H1 (cell line): Measurements from ENCODE around the gene ABCC2. TPM values are rescaled to one million over a fixed set of nuclear protein-coding genes. Genes with fewer than 3 reads are reported as not detected.

Source experiments
- NRF1 ChIP-seq: IDR thresholded peaks from 2 replicates; pipeline ENCODE4 v1.6.1; 2011; ENCODE audit warnings: mild to moderate bottlenecking, low read depth, low read length, improper control_type of control experiment
- polyA plus RNA-seq, 7 experiments: library from polyadenylated mRNA; depleted of rRNA in 3 of 7; stranded (reverse) in 5 of 7; unstranded in 2 of 7; fragments of >200 nt in 5 of 7; fragments of 200-250 nt in 2 of 7; gene quantifications; 1 replicate in 5 of 7; 2 replicates in 1 of 7; 4 replicates in 1 of 7; pipeline versions ENCODE4 v1.2.1 to v1.2.3, GENCODE V29; 2011 to 2013; ENCODE audit warnings: missing spikeins in 2 of 7, mixed read lengths in 2 of 7
- total RNA-seq: library from RNA; stranded (reverse); fragmentation: NEBNext Ultra II Directional; extraction: Animal tissue kit (Norgen Biotek cat#: 25700); gene quantifications from 2 replicates; pipeline ENCODE4 v1.2.1, GENCODE V29; 2021
- TF ChIP-seq, protein P1 (sequence below), 3 experiments: IDR thresholded peaks; 1 replicate in 2 of 3; 2 replicates in 1 of 3; pipeline versions ENCODE4 v1.5.1 to v1.6.1; 2011; ENCODE audit warnings: low read length in 3 of 3, mild to moderate bottlenecking in 3 of 3, inconsistent platforms in 2 of 3, low read depth in 1 of 3, moderate library complexity in 1 of 3; ENCODE audit not compliant: insufficient read depth in 1 of 3; ENCODE audit errors: control extremely low read depth in 1 of 3

The ABCC2 gene
- total and polyA plus RNA-seq, 2 of the 8 experiments (the other 6 are each of a cell fraction or from before 2014, with no cell fraction given), result 0.74 to 1.1 TPM

DNA sequence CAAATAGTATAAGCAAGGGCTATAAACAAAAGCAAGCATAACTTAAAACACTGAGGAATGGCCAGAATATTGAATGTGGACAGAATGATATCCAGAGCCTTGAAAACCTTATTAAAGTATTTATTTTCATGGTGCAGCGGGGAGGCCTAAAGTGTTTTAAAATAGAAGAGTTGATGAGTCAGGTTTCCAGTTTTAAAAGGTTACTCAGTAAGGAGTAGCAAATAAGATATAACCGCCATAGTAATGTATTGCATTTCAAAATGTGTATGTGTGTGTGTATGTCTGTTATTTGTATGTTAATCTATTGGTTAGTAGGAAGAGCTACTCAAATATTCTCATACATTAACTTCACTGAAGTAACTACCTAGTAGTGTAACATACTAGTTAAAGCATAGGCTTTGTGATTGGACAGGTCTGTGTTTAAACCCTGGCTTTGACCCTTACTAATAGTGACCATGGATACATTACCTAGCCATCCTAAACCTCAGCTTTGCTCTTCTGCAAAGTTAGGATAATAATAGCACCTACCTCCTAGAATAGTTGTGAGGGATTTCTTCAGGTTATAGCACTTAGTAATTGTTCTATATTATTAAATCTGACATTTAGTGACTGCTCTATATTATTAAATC is 33.5 kb upstream of the ABCC2 start (continued):
- no peak for TF ChIP-seq NRF1
- TF ChIP-seq, protein P1, sequence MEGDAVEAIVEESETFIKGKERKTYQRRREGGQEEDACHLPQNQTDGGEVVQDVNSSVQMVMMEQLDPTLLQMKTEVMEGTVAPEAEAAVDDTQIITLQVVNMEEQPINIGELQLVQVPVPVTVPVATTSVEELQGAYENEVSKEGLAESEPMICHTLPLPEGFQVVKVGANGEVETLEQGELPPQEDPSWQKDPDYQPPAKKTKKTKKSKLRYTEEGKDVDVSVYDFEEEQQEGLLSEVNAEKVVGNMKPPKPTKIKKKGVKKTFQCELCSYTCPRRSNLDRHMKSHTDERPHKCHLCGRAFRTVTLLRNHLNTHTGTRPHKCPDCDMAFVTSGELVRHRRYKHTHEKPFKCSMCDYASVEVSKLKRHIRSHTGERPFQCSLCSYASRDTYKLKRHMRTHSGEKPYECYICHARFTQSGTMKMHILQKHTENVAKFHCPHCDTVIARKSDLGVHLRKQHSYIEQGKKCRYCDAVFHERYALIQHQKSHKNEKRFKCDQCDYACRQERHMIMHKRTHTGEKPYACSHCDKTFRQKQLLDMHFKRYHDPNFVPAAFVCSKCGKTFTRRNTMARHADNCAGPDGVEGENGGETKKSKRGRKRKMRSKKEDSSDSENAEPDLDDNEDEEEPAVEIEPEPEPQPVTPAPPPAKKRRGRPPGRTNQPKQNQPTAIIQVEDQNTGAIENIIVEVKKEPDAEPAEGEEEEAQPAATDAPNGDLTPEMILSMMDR (IDR thresholded peaks at IDR 0.05; ENCODE audit: control extremely low read depth in 1 of 3, insufficient read depth in 1 of 3, low read depth in 1 of 3, low read length in 3 of 3), result no peak
- TF ChIP-seq, all 59 proteins: peak for 0
